Activated CD8-positive, alpha-beta memory T cell treated with anti-CD3 and anti-CD28 coated beads for 24 hours (primary cell): ENCODE results near the gene AHCYL1.

Experiments
- DNase-seq: peaks from one replicate; pipeline ENCODE4 v3.0.0-alpha.2; 2020

Gene AHCYL1

DNA sequence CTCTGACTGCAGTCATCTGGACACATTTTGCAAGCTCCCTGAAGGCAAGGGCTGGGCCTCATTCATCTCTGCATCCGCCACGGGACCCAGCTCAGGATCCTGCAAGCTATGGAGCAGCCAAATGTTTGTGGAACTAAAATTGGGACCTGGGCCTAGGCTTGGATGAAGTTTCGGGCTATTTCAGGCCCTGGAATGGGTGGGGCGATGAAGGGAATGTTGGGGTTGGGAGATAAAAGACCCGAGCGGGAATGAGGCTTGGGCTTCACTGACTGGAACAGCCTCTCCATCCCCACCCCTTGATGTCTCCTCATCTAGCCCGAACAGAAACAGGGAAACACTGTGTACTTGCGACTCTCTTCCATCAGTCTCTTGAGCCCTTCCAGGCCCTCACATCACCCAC, 7.3 kb upstream of the AHCYL1 start:
- no peak for DNase-seq

DNA sequence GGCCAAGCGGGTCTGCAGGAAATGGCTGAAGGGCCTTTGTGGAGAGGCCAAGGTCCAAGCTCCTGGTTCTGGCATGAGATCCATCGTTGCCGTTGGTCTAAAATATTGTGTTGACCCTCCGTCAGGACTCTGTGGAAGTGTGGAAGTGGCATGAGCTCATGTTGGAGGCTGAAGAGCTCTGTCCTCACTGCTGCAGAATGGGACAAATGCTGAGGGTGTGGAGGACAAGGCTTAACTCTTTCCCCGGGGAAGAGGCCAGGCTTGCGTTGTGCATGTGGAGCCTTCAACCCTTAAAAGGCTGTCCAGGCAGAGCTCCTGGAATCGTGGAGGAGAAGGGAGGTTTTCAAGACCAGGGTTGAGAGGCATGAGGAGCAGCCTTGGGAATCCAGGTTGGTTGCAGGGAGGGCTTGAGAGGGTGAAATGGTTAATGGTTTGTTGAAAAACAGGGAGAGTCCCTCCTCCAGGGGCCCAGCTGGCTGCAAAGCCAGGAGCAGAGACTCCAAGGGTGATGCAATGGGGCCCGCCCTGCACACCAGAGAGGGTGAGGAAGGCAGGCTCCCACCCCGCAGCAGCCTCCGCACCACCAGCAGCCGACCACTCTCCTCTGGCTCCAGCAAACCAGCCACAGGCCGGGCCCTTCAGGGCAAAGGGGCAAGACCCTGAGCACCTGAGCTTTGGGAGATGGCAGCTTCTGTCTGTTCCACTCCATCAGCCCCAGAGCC, 6.7 kb upstream of the AHCYL1 start:
- no peak for DNase-seq

DNA sequence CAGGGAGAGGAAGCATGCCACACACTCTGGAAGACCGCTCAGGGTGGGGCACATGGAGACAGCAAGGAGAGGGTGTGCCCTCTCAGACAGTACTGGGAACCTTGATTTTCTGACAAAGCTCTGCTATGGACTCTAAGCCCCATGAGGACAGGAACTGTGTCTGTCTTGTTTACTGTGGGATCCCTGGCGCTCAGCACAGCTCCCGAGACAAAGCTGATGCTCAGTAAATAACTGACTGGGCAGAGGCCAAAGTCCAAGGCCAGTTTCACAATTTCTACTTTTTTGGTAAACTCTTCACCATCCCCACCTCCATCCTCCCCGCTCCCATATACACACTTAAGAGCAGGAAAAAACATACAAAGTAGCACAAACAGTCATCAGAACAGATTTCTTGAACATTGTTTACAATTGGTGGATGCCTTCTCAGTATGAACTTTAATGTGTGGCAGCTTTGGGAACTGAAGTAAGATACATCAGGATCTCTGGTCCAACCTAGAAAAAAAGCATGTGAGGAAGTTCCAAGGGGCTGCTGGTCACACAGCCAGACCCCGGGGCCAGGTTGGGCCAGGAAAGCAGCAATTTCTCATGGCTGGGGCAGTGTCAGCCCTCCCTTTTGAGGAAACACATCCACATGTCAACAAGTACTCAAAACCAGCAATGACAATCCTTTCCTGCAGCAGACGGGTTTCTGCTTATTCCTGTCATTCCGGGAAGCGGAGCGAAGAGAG, 5.6 kb upstream of the AHCYL1 start:
- DNase-seq: no peak

DNA sequence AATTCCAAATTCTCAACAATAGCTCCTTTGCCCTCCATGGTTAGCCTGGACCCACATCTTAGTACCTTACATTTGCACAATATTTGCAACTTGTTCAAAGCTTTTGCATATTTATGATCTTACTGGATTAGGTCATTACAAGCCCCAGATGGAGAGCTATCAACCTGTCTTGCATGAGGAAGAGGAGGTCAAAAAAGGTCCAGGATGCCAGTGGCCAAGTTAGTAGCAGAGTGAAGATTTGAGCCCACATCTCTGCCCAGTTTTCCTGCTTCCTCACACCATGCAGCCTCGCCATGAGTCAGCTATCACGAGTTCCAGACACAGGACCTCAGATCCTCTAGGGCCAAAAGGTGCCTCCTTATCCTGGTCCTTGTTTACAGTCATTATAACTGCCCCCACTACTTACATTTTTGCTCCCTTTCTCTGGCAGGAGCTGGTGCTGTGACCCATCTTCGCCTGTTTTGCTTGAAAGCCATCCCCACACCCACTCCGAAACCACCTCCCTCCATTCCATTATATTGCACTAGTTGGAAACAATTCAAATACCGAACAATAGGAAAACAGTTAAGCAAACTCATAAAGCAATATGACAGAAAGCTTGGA, 5.0 kb upstream of the AHCYL1 start:
- DNase-seq: no peak

DNA sequence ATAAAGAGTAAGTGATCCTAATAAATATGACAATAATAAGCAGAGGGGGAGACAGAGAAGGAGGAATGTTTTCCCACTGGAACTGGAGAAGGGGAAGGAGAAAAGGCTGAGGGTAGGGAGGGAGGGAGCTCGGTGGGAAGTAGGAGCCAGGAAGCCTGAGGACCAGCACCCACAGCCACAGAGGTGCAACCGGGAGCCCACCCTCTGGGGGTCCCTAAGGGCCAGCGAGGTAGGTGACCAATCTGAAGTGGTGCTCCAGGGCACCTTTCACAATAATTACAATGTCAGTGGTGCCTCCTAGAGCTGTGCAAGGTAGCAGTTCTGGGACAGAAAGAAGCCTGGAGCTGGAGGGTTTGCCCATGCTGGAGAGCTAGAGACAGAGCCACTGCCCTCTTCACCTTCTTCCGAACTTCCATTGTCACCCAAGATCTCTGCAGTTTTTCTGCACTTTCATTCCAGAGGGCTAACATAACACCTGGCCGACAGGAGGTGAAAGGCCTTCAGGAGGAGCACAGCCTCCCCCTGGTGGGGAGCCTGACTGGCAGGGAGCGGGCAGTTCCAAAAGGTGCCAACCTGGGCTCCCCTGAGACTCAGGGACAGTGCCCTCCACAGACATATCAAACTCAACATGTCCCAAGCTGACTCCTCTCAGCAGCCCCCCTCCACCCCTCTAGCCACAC, 4.1 kb upstream of the AHCYL1 start:
- no peak for DNase-seq

DNA sequence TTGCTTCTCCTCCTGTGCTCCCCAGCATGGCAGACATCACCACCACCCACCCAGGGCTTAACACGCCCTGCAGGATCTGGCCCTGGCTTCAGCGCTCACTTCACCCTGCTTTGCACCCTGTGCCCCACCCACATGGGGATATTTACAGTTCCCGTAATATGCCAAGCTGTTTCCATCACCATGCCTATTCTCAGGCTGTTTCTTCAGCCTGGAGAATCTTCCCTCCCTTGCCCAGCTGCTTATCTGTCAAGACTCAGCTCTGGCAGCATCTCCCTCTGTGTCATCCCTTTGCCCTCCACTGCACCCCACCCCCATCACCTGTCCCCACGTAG, 3.6 kb upstream of the AHCYL1 start:
- DNase-seq: no peak

DNA sequence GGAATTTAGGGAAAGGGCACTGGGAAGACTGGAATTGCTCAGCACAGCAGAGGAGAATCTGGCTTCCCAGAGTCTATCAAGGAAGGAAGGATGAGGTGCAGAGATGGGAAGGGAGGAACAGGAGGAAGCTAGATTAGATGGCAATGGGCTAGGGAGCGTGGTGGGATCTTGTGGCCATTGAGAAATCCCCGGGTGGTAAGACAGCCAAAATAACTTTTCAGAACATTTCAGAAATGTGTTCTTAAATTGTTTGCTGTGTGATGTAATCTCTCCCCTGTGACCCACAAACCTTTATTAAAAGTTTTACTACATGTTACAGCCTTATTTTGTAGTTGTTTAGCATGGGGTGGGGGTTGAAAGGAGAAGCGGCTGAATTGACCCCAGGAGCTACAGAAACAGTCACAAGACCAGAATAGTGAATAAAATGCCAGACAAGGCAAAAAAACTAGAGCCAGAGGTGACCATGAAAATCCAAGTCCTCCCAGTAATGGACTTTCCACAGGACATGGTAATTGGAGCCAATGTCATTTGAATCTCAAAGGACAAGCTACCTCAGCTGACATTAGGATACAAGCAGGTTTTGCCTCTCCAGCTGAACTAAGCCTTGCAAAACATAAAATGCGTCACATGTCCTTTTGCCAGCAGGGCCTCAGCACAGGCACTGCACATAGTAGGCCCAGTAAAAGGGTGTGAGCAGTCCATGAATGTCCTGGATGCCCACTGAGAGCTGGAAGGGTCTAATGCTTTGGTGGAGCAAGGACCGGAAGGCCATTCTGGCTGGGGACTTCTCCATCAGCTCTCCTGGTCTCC, 980 bp upstream of the AHCYL1 start:
- no peak for DNase-seq

DNA sequence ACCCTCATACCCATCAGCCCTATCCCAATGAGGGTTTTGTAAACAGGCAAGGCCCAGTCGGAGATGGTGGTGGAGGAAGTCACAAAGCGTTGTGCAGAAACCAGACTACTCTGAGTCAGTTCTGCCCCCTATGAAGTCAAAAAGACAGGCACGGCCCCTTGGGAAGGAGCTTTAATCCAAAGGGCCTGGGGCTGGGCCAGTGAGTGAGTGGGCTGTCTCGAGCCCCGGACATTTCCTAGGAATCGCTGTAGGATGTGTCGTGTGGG, 442 bp upstream of the AHCYL1 start:
- no peak for DNase-seq

DNA sequence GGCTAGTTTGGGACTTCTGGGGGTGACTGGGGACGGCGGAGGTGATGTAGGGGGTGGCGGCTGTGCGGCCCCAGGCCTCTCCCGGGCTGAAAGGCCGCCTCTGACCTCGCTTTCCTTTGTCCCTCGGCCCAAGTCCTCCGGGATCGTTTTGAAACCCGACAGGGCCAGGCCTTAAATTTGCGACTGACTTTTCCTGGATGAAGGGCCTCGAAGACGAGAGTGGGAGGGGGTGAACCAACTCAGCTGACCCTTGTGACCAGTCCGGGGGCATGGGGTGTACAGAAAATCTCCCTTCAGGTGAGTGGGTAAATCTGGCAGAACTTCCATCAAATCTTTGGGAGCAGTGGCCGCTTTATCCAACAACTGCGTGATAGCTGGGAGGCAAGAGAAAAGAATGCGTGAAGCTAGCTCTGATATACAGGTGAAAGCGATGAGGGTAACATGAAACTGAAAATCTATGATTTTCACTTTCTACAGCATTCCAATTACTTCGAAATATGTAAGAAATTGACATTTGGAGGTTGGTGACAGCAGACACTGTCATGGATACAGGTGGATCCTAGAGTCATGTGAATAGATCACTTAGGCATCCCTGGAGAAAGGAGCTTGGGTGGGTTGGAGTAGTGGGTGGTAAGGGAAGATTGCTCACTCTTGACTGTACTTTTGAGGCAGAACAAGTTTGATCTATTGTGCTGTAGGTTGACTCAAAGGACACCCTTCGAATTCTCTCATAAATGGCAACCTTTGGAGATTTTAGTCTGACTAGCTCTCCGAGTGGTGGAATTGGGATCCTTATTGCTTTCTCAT, 885 bp downstream of the AHCYL1 start:
- DNase-seq: no peak

DNA sequence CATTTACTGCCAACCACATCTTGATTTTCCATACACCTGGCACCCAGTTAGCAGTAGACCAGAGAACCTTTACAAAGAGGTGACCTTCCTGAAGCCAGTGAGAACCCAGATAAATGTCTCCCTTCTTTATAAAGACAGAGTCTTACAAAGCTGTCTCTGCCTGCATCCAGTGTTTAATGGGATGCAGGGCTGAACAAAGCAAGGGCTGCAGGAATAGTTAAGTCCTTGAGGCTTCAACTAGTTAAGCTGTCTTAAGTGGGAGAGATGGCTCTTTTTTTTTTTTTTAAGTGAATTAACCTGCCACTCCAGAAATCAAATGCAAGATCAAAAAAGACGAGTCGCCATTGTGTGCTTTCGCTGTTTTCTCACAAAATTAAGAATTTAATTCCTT, 1.5 kb downstream of the AHCYL1 start:
- no peak for DNase-seq

DNA sequence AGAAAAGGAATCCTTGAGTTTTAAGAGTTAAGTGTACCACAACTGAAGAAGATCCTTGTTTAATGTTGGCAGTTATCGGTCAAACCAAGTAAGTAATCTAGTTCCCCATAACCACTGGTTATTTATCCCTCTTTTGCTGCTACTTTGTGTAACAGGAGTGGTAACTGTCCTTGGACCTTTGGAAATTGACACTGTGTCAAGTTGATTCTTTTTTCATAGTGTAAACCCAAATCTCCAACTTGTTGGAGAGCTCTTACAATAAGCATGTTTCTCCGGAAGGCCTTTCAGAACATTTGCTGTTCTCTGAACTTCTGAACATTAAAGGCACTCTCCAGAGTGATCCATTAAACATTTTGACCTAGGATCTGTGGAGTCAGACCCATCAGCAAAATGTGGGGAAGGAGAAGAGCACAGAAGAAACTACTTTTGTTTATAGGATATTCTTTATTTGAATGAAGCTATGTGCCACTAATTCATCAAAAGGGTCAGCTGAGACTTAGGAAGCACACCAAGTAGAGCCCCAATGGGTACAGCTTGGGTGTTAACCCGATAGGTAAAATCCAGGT, 3.9 kb downstream of the AHCYL1 start:
- DNase-seq: no peak

DNA sequence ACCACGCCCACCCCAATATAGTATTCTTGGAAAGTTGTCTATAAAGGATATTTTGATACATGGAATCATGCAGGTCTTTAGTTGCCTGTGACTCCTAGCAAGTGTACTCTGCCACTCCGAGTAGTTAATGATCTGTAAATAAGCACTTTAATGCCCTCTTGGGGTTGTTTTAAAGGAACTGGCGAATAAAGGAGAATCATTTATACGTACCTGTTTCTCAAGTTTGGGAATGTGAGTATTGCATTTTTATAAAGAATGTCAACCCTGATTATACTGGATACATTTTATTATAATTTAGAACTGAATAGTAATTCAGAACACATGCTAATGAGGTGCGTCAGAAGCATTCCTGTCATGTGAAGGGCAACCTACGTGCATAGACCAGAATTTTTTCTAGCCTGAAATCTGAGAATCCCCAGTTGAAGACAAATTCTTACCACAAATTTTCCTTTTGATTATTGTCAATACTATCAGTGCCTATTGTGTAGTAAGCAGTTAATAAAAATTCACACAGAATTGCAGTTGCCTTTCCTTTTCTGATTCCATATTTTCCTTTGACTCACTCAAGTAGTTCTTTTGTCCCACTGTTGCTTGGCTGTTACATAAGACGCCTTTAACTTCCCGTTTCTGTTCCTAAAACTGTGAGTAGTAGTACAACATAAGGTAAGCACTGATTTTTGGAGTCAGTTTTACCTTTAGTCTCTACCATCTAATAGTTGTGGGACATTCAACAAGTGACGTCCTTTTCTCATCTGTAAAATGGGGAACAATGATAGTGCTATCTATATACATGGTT, 5.1 kb downstream of the AHCYL1 start:
- DNase-seq: no peak

DNA sequence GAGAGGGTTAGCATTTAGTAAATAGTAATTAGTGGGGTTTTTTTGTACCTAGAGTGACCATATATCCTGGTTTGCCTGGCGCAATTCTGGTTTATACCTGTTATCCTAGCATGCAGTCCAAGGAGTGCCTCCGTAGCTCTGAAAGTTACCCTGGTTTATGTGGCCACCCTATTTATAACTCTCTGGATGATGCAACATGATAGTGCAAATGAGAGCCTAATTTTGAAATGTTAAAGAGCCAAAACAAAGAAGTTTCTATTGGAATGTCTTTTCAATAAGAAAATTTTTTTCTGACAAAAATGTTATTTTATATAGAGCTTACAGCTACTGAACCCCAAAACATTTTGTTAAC, 5.7 kb downstream of the AHCYL1 start:
- no peak for DNase-seq

DNA sequence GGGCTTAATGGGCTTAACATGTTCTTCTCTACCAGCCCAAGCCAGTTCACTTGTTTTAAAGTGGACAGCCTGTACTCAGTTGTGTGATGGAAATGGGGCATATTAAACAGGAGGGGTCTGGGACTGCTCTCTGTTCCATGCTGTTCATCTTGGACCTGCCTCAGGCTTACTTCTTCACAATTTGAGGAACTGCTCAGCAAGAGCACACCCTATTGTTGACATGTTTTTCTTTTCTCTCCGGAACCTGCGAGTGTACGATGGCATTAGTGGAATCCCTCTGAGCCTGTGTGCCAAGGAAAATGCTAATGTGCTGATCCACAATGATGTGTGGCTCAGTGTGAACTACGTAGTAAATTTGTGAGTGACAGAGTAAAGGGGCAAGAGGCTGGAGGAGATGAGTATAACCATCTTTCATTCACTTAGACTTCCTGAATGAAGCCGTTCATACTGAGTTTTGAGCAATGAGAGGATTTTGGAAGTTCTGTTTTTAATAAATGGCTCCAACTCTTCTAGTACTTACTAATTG, 6.9 kb downstream of the AHCYL1 start:
- no peak for DNase-seq

DNA sequence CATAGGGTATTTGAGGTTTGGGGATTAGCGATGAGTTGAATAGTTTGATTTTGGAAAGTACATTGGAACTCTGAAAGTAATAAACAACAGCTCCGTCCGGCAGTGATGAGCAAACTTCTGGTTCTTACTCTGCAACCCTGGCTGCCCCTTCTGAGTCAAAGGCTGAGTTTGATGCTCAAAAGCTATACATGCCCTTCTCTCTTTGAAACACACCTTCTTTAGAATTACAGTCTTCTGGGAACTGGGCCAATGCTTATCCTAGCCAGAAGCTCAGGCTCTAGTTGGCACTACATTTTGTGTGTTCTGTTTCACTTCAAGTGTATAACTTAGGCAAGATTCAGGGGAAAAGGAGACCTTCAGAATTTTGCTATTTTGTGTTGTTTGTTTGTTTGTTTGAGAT, 9.3 kb downstream of the AHCYL1 start:
- no peak for DNase-seq

DNA sequence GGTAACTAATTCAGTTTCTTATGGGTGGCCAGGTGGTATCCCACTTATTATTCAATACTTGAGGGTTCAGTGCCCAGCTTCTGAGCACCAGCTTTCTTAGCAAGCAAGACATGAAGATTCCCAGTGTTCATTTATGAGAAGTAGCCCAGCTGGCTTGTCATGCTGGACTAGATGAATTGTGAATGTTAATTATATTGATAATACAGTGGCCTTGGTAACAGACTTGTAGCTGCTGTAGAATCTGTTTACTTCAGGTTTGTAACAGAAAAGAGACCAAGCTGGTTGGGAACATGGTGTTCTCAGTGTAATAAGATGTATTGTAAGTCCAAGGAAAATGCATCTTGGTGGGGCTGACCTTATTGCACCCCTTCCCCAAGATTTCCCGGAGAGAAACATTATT, 10.1 kb downstream of the AHCYL1 start:
- DNase-seq: no peak

DNA sequence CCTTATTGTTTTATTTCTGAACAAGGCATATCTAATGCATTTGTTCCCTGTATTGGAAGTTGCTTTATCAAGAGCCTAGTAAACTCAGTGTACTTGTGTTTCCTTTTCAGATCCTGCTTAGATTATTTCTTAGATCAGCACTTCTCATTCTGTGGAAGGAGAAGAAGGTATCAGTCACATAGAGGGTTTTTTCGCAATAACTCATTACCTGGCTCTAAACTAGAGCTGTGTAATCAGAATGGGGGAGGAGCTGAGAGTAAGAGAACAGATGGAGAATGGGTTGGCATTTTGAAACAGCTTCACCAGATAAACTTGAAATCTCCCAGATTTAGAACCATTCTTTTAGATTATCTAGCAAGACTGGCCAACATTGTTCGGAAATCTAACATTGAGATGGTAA, 11.0 kb downstream of the AHCYL1 start:
- no peak for DNase-seq

DNA sequence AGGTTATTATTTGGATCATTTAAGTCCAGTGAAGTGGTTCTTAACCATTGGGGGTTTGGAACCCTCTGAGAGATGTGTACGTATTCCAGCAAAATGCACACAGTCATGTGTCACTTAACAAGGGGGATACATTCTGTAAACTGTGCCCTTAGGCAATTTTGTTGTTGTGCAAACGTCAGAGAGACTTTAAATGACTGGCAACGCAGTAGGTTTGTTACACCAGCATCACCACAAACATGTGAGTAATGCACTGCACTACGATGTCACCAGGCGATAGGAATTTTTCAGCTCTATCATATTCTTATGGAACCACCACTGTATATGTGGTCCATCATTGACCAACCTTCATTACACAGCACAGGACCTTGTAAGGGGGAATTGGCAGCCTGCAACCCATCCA, 11.9 kb downstream of the AHCYL1 start:
- DNase-seq: no peak

DNA sequence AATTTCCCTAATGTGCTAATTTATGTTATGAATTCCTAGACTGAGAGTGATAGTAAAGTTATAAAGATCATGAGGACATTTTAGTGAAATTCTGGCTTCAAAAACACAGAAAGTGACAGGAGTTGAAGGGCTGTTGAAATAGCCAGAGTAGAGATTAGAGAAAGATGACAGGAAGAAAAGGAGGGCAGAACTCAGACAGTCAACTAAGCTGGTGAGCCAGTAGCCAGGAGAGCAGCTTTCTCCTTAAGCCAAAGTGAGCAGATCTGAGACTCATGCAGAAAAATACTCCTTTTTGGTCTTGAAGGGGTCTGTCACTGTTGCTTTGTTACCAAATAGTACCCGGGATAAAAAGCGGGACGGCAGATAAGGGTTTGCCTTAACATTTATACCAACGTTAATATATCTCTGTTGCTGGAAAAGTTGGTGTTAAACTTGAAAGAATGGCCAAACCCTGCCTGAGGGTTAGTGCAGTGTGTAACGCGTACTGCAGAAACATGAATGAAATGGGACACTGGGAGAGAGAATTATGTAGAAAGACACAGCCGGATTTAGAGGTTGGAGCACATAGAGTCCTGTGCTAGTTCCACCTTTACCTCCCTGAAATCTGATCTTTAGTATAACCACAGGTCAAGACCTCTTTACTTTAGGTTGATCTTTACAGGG, 12.8 kb downstream of the AHCYL1 start:
- DNase-seq: no peak

DNA sequence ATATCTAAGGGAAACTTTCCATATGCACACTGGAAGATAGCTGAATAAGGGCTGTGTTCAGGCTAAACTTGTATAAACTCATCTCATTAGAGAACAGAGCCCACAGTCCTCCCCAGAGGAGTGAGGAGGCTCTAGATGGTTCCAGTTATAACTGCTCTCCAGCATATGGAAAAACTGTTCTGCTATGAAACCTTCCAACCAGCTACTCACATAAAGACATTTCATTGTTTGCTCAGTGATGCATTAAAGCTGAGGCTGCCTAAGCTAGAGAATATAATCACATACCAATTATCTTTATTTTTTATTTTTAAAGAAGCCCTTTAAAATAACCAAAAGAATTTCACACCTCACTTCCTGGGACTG, 13.3 kb downstream of the AHCYL1 start:
- no peak for DNase-seq

DNA sequence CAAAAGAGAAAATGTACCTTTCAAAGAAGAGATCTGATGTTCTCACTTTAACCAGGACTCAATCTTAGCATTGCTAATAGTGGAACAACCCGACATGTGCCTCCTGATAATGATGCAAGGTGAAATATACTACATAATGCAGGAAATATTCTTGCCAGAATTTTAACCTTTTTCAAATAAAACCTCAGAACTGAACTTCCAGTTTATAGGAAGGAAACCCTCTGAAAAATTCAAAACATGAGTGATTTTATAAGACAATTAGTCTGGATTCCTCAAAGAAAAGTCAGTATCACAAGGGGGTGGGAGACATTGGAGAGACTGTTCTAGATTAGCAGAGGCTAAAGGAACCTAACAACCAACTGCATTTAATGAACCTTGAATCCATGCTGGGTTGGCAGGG, 18.1 kb downstream of the AHCYL1 start:
- no peak for DNase-seq
